Measurements from ENCODE around the gene EPO. TPM values are rescaled to one million over a fixed set of nuclear protein-coding genes. Genes with fewer than 3 reads are reported as not detected.
A peak's percentile ranks its signal among the peaks of the same experiment; 100 is the strongest.

Gene EPO
- total and polyA plus RNA-seq, 4 donors: 0.10 TPM; not detected in 3

DNA sequence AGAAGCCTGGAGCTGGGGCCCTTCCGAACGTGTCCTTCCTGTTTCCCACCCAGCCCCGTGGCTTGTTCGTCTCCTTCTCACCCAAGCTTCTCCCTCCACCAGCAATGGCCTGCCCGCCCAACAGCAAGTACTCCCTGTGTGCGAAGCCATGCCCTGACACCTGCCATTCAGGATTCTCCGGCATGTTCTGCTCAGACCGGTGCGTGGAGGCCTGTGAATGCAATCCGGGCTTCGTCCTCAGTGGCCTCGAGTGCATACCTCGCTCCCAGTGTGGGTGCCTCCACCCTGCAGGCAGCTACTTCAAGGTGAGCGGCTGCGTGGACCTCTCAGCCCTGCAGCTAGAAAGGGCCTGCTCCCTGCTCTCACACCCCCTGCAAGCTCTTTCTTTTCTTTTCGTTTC, 45.0 kb downstream of the EPO start:
- ATAC-seq (ENCODE audit: insufficient read depth, low FRiP score) (no peak), DNase-seq (peak in 1 of 3 donors; percentile 12)
- Histone ChIP-seq H3K27me3 (ENCODE audit: control insufficient read depth in 3 of 3, insufficient read depth in 3 of 3, low read length in 2 of 3) (no peaks in the 10 kb centered on the region), H3K9me3 (ENCODE audit: control insufficient read depth in 4 of 4, insufficient read depth in 3 of 4, low read length in 3 of 4) (no peaks in the 10 kb centered on the region), H3K9ac (ENCODE audit: insufficient read depth in 1 of 2, low read length in 2 of 2) (no peak overlapping the region), H3K36me3 (ENCODE audit: control insufficient read depth in 4 of 4, insufficient read depth in 4 of 4, low read length in 4 of 4) (no peaks in the 10 kb centered on the region), H3K27ac (ENCODE audit: low read depth in 1 of 2, low read length in 1 of 2) (no peak overlapping the region), H3K4me1 (ENCODE audit: control insufficient read depth in 5 of 5, insufficient read depth in 5 of 5, low read length in 5 of 5) (no peaks in the 10 kb centered on the region), H3K4me3 (no peak overlapping the region)
- 72 to 75% methylated on average over 16 of the region's 16 CpGs for WGBS, 2 donors
- TF ChIP-seq, protein P1, sequence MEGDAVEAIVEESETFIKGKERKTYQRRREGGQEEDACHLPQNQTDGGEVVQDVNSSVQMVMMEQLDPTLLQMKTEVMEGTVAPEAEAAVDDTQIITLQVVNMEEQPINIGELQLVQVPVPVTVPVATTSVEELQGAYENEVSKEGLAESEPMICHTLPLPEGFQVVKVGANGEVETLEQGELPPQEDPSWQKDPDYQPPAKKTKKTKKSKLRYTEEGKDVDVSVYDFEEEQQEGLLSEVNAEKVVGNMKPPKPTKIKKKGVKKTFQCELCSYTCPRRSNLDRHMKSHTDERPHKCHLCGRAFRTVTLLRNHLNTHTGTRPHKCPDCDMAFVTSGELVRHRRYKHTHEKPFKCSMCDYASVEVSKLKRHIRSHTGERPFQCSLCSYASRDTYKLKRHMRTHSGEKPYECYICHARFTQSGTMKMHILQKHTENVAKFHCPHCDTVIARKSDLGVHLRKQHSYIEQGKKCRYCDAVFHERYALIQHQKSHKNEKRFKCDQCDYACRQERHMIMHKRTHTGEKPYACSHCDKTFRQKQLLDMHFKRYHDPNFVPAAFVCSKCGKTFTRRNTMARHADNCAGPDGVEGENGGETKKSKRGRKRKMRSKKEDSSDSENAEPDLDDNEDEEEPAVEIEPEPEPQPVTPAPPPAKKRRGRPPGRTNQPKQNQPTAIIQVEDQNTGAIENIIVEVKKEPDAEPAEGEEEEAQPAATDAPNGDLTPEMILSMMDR (IDR thresholded peaks at IDR 0.05; ENCODE audit: control extremely low read depth, extremely low read depth): no peak

DNA sequence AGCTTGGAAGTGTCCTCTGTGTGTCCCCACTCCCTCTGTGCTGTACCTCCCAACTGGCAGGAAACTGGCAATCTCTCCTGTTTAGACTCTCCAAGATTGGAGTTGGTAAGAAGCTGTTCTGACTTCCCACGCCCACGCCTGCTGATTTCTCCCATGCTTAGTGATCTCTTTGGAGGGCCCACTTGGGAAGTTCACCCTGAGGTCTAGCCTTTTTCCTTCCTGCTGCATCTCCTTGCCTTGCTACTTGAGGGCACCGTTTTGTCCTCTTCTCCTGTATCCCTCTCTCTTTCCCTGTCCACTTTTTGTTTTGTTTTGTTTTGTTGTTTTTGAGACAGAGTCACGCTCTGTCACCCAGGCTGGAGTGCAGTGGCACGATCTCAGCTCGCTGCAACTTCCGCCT, 48.5 kb downstream of the EPO start:
- Histone ChIP-seq H3K4me1 (ENCODE audit: control insufficient read depth in 5 of 5, insufficient read depth in 5 of 5, low read length in 5 of 5) (no peaks in the 10 kb centered on the region), H3K27ac (ENCODE audit: low read depth in 1 of 2, low read length in 1 of 2) (no peak overlapping the region), H3K36me3 (ENCODE audit: control insufficient read depth in 4 of 4, insufficient read depth in 4 of 4, low read length in 4 of 4) (no peaks in the 10 kb centered on the region), H3K4me3 (no peak overlapping the region), H3K9ac (ENCODE audit: insufficient read depth in 1 of 2, low read length in 2 of 2) (no peak overlapping the region), H3K27me3 (ENCODE audit: control insufficient read depth in 3 of 3, insufficient read depth in 3 of 3, low read length in 2 of 3) (no peaks in the 10 kb centered on the region), H3K9me3 (ENCODE audit: control insufficient read depth in 4 of 4, insufficient read depth in 3 of 4, low read length in 3 of 4) (no peaks in the 10 kb centered on the region)
- ATAC-seq (ENCODE audit: insufficient read depth, low FRiP score): no peak
- TF ChIP-seq, protein P1 (IDR thresholded peaks at IDR 0.05; ENCODE audit: control extremely low read depth, extremely low read depth): no peak
- WGBS, 2 donors: 85 to 87% methylated on average over 7 of the region's 7 CpGs
- DNase-seq: no peak

Other genes starting within 250 kb of the EPO start
- 10 to 100 TPM; 38.2 to 62.8 TPM for gene TSC22D4, start 241.3 kb upstream of the EPO start, total RNA-seq
- 10 to 100 TPM; 33.6 to 62.0 TPM for gene TSC22D4, start 241.3 kb upstream of the EPO start, polyA plus RNA-seq
- 1 to 10 TPM in 1 of 2 donors, under 1 TPM in 1; 0.52 to 1.1 TPM for gene NYAP1, start 236.5 kb upstream of the EPO start, total RNA-seq
- gene NYAP1, start 236.5 kb upstream of the EPO start, polyA plus RNA-seq: under 1 TPM; 0.32 to 0.39 TPM
- 10 to 100 TPM; 22.8 to 36.0 TPM for gene AGFG2, start 181.3 kb upstream of the EPO start, total RNA-seq
- 10 to 100 TPM; 15.9 to 16.6 TPM for gene AGFG2, start 181.3 kb upstream of the EPO start, polyA plus RNA-seq
- gene SAP25, start 146.6 kb upstream of the EPO start, total RNA-seq: 1 to 10 TPM; 1.9 to 8.8 TPM
- 1 to 10 TPM; 3.7 to 9.9 TPM for gene SAP25, start 146.6 kb upstream of the EPO start, polyA plus RNA-seq
- gene LRCH4, start 134.3 kb upstream of the EPO start, total RNA-seq: 100 to 1,000 TPM in 1 of 2 donors, 10 to 100 TPM in 1; 38.1 to 109 TPM
- gene LRCH4, start 134.3 kb upstream of the EPO start, polyA plus RNA-seq: 100 to 1,000 TPM in 1 of 2 donors, 10 to 100 TPM in 1; 81.7 to 103 TPM
- 1 to 10 TPM in 1 of 2 donors, under 1 TPM in 1; 0.25 to 1.3 TPM for gene FBXO24, start 134.1 kb upstream of the EPO start, total RNA-seq
- under 1 TPM; 0.30 to 0.35 TPM for gene FBXO24, start 134.1 kb upstream of the EPO start, polyA plus RNA-seq
- 100 to 1,000 TPM in 1 of 2 donors, 10 to 100 TPM in 1; 53.6 to 105 TPM for gene PCOLCE, start 118.1 kb upstream of the EPO start, total RNA-seq
- 10 to 100 TPM; 48.4 to 73.5 TPM for gene PCOLCE, start 118.1 kb upstream of the EPO start, polyA plus RNA-seq
- gene MOSPD3, start 107.9 kb upstream of the EPO start, total RNA-seq: 10 to 100 TPM; 13.2 to 26.9 TPM
- 10 to 100 TPM; 15.5 to 18.8 TPM for gene MOSPD3, start 107.9 kb upstream of the EPO start, polyA plus RNA-seq
- 1 to 10 TPM; 1.7 to 2.1 TPM for gene TFR2, start 78.9 kb upstream of the EPO start, total RNA-seq
- gene TFR2, start 78.9 kb upstream of the EPO start, polyA plus RNA-seq: under 1 TPM; 0.33 to 0.85 TPM
- not detected for gene ACTL6B, start 64.0 kb upstream of the EPO start, total RNA-seq
- gene ACTL6B, start 64.0 kb upstream of the EPO start, polyA plus RNA-seq: not detected
- 100 to 1,000 TPM; 150 to 327 TPM for gene GNB2, start 46.7 kb upstream of the EPO start, total RNA-seq
- 100 to 1,000 TPM; 130 to 381 TPM for gene GNB2, start 46.7 kb upstream of the EPO start, polyA plus RNA-seq
- gene GIGYF1, start 26.2 kb upstream of the EPO start, total RNA-seq: 10 to 100 TPM; 30.8 to 41.6 TPM
- gene GIGYF1, start 26.2 kb upstream of the EPO start, polyA plus RNA-seq: 10 to 100 TPM; 19.0 to 36.8 TPM
- 10 to 100 TPM; 20.3 to 30.1 TPM for gene POP7, start 14.3 kb upstream of the EPO start, total RNA-seq
- 10 to 100 TPM; 36.5 to 50.6 TPM for gene POP7, start 14.3 kb upstream of the EPO start, polyA plus RNA-seq
- gene ZAN, start 13.1 kb downstream of the EPO start, total RNA-seq: under 1 TPM in 1 of 2 donors, not detected in 1; 0.03 TPM
- not detected for gene ZAN, start 13.1 kb downstream of the EPO start, polyA plus RNA-seq
- 10 to 100 TPM; 55.2 to 64.2 TPM for gene EPHB4, start 107.1 kb downstream of the EPO start, total RNA-seq
- gene EPHB4, start 107.1 kb downstream of the EPO start, polyA plus RNA-seq: 10 to 100 TPM; 21.7 to 45.7 TPM
- gene SLC12A9, start 132.2 kb downstream of the EPO start, total RNA-seq: 10 to 100 TPM; 28.5 to 49.1 TPM
- 10 to 100 TPM; 29.2 to 52.6 TPM for gene SLC12A9, start 132.2 kb downstream of the EPO start, polyA plus RNA-seq
- 10 to 100 TPM; 43.5 to 81.8 TPM for gene TRIP6, start 146.9 kb downstream of the EPO start, total RNA-seq
- 10 to 100 TPM; 41.4 to 61.2 TPM for gene TRIP6, start 146.9 kb downstream of the EPO start, polyA plus RNA-seq
- gene SRRT, start 154.6 kb downstream of the EPO start, total RNA-seq: 100 to 1,000 TPM in 1 of 2 donors, 10 to 100 TPM in 1; 58.5 to 120 TPM
- 10 to 100 TPM; 76.1 to 79.8 TPM for gene SRRT, start 154.6 kb downstream of the EPO start, polyA plus RNA-seq
- 1 to 10 TPM; 1.5 to 5.8 TPM for gene UFSP1, start 169.2 kb downstream of the EPO start, total RNA-seq
- 1 to 10 TPM; 5.2 to 6.2 TPM for gene UFSP1, start 169.2 kb downstream of the EPO start, polyA plus RNA-seq
- 1 to 10 TPM; 7.2 to 8.2 TPM for gene ACHE, start 175.4 kb downstream of the EPO start, total RNA-seq
- gene ACHE, start 175.4 kb downstream of the EPO start, polyA plus RNA-seq: 1 to 10 TPM; 2.6 to 6.2 TPM
- gene MUC3A, start 229.1 kb downstream of the EPO start, total RNA-seq: 1 to 10 TPM; 1.6 to 5.5 TPM
- 1 to 10 TPM in 1 of 2 donors, under 1 TPM in 1; 0.53 to 1.5 TPM for gene MUC3A, start 229.1 kb downstream of the EPO start, polyA plus RNA-seq
- 1 to 10 TPM; 2.0 to 5.5 TPM for gene MUC12, start 249.1 kb downstream of the EPO start, total RNA-seq
- 1 to 10 TPM; 1.4 to 3.7 TPM for gene MUC12, start 249.1 kb downstream of the EPO start, polyA plus RNA-seq